SK-N-MC (cell line): ENCODE measurements around the gene PDE1C.

Experiments used
- DNase-seq: peaks from one replicate; pipeline ENCODE4 v3.0.0-alpha.2; 2011; ENCODE audit warnings: low read depth, low spot score
- H3K27ac ChIP-seq: fragments of 200-600 bp; sonication (generic); 2 replicates; pipeline ENCODE4 v1.5.1; 2016; ENCODE audit warnings: mixed run types
- H3K36me3 ChIP-seq: fragments of 200-600 bp; sonication (generic); 2 replicates; pipeline ENCODE4 v1.6.1; 2017; ENCODE audit warnings: antibody characterized with exemption, low read length, mixed read lengths; ENCODE audit not compliant: insufficient read depth
- H3K4me3 ChIP-seq: fragments of 200-600 bp; sonication (generic); 2 replicates; pipeline ENCODE4 v1.5.1; 2016
- H3K9ac ChIP-seq: fragments of 200-600 bp; sonication (generic); 2 replicates; pipeline ENCODE4 v1.8.0; 2017; ENCODE audit warnings: mixed run types, mixed read lengths; ENCODE audit not compliant: insufficient read length
- H3K9me3 ChIP-seq: fragments of 200-600 bp; sonication (generic); 2 replicates; pipeline ENCODE4 v1.6.1; 2017; ENCODE audit warnings: low read depth, mild to moderate bottlenecking, antibody characterized with exemption, low read length, moderate library complexity, mixed read lengths
- EZH2 ChIP-seq: fragments of 200-600 bp; sonication (generic); IDR thresholded peaks from one replicate; pipeline ENCODE4 v1.6.1; 2017; ENCODE audit warnings: antibody characterized with exemption
- FOXP2 ChIP-seq: optimal IDR thresholded peaks from 2 replicates; pipeline ENCODE3; 2011; ENCODE audit warnings: mild to moderate bottlenecking, moderate library complexity; ENCODE audit not compliant: insufficient read depth; ENCODE audit errors: extremely low read length, control extremely low read depth
- POLR2AphosphoS5 ChIP-seq: IDR thresholded peaks from 2 replicates; pipeline ENCODE4 v1.6.1; 2012; ENCODE audit warnings: mild to moderate bottlenecking, low read depth, low read length, borderline replicate concordance

The PDE1C gene

GRCh38 chr7:31729195-31729804 is 340.9 kb downstream of the PDE1C start:
- TF ChIP-seq POLR2AphosphoS5: no peak
- TF ChIP-seq EZH2: no peak
- TF ChIP-seq FOXP2: no peak
- no peak for DNase-seq

GRCh38 chr7:31724696-31725095 is 345.5 kb downstream of the PDE1C start:
- no peak for DNase-seq

More at GRCh38 chr7:31729195-31729804, 340.9 kb downstream of the PDE1C start:
- Histone ChIP-seq H3K9ac (no peak overlapping the region), H3K9me3 (no peaks in the 10 kb centered on the region), H3K27ac (no peak overlapping the region), H3K4me3 (no peak overlapping the region), H3K36me3 (no peaks in the 10 kb centered on the region)

DNA sequence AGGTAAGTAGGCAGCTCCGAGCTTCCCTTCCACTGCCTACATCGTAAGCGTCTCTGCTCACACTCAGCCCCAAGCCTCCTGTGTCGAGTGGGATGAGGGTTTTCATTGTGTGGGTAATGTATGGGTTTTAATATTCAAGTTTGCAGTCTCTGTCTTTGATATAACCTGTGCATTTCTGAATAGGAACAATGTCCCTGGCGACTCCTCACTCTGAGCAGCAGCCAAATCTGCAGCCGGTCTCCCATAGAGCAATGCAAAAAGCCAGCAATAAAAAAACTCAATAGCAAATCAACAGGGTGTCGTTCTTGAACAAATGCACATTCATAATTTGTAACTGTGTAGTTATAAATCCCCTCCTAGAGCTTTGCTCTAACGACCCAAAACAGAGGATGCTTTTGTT is 349.8 kb downstream of the PDE1C start:
- Histone ChIP-seq H3K27ac (no peak overlapping the region), H3K9ac (no peak overlapping the region), H3K4me3 (no peak overlapping the region), H3K36me3 (no peaks in the 10 kb centered on the region), H3K9me3 (no peaks in the 10 kb centered on the region)
- TF ChIP-seq EZH2 (no peak), FOXP2 (no peak), POLR2AphosphoS5 (no peak)
- no peak for DNase-seq

More at GRCh38 chr7:31724696-31725095, 345.5 kb downstream of the PDE1C start:
- no peak for TF ChIP-seq POLR2AphosphoS5
- no peak for TF ChIP-seq EZH2
- no peak for TF ChIP-seq FOXP2
- Histone ChIP-seq H3K27ac (no peak overlapping the region), H3K36me3 (no peaks in the 10 kb centered on the region), H3K9ac (no peak overlapping the region), H3K4me3 (no peak overlapping the region), H3K9me3 (no peaks in the 10 kb centered on the region)

DNA sequence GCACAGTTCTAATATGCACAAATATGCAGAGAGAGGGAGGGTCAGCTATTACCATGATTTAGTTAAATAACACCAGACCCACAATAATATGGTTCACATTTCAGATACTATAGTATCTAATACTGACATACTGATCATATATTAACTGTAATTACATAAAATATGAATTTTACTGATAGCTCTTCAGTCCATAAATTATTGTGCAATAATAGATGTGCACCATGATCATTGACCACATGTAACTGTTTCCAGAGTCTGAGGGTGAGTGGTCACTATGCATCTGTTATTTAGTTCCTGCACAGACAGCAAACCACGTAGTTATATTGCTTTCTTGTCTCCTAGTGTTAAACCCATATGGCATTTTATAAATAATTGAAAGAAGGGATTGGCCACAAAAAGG is 353.9 kb downstream of the PDE1C start:
- no peak for DNase-seq
- H3K27ac ChIP-seq: no peak overlapping the region
- no peaks in the 10 kb centered on the region for H3K36me3 ChIP-seq
- no peak overlapping the region for H3K4me3 ChIP-seq
- H3K9me3 ChIP-seq: no peaks in the 10 kb centered on the region
- H3K9ac ChIP-seq: no peak overlapping the region
- TF ChIP-seq FOXP2 (no peak), POLR2AphosphoS5 (no peak), EZH2 (no peak)

- no peak overlapping the region for H3K27ac ChIP-seq
- H3K36me3 ChIP-seq: no peaks in the 10 kb centered on the region
- H3K9ac ChIP-seq: no peak overlapping the region
- DNase-seq: no peak
- H3K9me3 ChIP-seq: no peaks in the 10 kb centered on the region
- no peak overlapping the region for H3K4me3 ChIP-seq
- no peak for TF ChIP-seq FOXP2
- no peak for TF ChIP-seq POLR2AphosphoS5
- no peak for TF ChIP-seq EZH2
Measured at GRCh38 chr7:31710171-31710570, 360.0 kb downstream of the PDE1C start.

DNA sequence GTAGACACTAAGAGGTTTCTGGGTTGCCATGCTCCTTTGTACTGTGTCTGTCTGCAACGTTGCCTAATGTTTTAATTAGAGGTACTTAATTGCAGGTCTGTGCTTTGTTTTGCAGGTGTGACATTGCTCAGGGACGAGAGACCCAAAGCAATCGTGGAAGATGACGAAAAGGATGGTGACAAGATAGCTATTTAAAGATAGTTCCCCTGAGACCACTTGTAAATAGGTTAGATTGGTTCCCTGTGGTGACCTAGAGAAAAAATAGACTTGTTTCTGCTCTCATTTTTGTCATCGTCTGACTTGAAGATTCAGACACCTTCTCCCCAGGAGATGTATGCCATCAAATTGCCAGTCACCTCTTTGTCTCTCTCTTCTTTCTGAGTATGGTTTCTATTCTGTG is 363.1 kb downstream of the PDE1C start:
- DNase-seq: no peak
- Histone ChIP-seq H3K27ac (no peak overlapping the region), H3K9me3 (no peaks in the 10 kb centered on the region), H3K4me3 (no peak overlapping the region), H3K36me3 (no peaks in the 10 kb centered on the region), H3K9ac (no peak overlapping the region)
- TF ChIP-seq FOXP2 (no peak), POLR2AphosphoS5 (no peak), EZH2 (no peak)

- Histone ChIP-seq H3K9me3 (no peaks in the 10 kb centered on the region), H3K9ac (no peak overlapping the region), H3K36me3 (no peaks in the 10 kb centered on the region), H3K27ac (no peak overlapping the region; the same call in 1 of the 2 replicates), H3K4me3 (no peak overlapping the region)
- TF ChIP-seq POLR2AphosphoS5 (no peak), FOXP2 (no peak), EZH2 (no peak)
- no peak for DNase-seq
Measured at GRCh38 chr7:31705377-31705776, 364.8 kb downstream of the PDE1C start.

DNA sequence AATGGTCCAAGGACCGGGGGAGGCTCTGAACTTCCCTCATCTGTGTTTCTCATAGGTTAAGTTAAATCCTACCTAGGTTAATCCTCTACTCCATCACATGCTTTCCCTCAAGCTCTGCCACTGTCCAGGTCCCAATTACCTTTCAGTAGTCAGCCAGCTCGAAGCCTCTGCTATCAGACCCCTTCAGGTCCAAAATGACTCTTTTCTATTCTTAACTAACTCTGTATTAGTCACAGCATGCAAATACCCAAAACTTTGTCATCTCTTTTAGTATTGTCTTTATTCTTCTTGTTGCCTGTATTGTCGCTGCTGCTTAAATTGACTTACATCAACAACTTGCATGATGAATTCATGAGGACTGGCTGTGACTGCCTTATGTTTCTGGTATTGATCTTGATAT is 367.9 kb downstream of the PDE1C start:
- TF ChIP-seq POLR2AphosphoS5 (no peak), FOXP2 (no peak), EZH2 (no peak)
- Histone ChIP-seq H3K27ac (no peak overlapping the region), H3K4me3 (no peak overlapping the region), H3K36me3 (no peaks in the 10 kb centered on the region), H3K9ac (no peak overlapping the region), H3K9me3 (no peaks in the 10 kb centered on the region)
- no peak for DNase-seq
